Stimulated activated CD8-positive, alpha-beta memory T cell treated with anti-CD3 and anti-CD28 coated beads, Interleukin-4, amount 100 ng/mL, for 1 hour (primary cell): ENCODE measurements around the gene TMEM143.

Source experiments
- DNase-seq, 2 donors: peaks; one replicate each; pipeline ENCODE4 v3.0.0-alpha.2; 2020; ENCODE audit warnings: low read depth in 2 of 2, low spot score in 1 of 2

Gene TMEM143

DNA sequence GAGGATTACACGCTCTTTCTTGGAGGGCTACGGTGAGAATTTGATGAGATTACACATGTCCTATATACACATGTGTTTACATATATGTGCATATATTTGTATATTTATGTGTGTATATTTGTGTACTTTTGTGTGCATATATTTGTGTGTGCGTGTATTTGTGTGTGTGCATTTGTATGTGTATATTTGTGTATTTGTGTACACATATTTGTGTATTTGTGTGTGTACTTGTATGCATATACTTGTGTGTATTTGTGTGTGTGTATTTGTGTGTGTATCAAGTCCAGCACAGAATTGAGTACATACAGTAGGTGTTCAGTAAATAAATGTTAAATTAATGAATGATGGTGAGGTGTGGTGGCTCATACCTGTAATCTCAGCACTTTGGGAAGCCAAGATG is 1.8 kb downstream of the TMEM143 start:
- no peak for DNase-seq

DNA sequence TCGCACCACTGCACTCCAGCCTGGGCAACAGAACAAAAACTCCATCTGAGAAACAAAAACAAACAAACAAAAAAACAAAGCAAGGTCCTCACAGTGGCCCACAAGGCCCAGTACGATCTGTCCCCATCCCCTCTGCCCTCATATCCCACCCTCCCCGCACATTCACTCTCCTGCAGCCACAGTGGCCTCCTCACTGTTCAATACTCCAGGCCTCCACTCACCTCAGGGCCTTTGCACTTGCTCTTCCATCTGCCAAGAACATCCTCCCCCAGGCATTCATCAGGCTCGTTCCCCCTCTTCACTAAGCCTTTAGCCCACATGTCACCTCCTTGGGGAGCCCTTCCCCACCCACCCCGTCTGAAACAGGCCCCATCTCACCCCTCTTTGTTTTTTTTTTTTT is 4.6 kb downstream of the TMEM143 start:
- DNase-seq: no peak

- DNase-seq: no peak
Observed at GRCh38 chr19:48355365-48355954, 8.3 kb downstream of the TMEM143 start.

DNA sequence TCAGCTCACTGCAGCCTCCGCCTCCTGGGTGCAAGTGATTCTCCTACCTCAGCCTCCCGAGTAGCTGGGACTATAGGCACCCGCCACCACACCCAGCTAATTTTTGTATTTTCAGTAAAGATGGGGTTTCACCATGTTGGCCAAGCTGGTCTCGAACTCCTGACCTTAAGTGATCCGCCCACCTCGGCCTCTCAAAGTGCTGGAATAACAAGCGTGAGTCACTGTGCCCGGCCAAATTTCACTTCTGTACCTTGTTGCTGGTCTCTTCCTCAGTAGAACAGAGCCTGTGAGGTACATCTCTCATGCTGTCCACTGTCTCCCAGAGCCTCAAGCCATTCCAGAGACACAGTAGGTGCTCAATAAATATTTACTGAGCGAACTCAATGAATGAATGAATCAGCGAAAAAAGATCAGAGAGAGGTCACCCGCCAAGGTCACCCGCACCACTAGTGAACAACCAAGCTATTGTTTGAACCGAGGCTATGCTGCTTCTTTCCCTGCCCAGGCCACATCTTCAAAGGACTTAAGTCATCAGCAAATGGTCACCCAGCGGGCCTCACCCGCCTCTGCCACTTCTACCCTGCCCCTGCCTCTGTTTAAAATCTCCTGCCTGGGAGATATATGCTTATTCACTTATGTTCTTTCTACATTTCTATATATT is 9.3 kb downstream of the TMEM143 start:
- no peak for DNase-seq

DNA sequence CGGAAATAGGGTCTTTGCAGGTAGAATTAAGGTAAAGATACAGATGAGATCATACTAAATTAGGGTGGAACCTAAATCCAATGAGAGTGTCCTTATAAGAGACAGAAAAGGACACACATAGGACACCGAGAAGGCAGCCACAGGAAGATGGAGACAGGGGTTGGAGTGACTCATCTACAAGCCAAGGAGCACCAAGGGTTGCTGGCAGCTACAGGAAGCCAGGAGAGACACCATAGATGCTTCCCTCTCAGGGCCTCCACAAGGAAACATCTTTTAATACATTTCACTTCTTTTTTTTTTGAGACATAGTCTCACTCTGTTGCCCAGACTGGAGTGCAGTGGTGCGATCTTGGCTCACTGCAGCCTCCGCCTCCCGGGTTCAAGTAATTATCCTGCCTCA is 10.1 kb downstream of the TMEM143 start:
- DNase-seq: no peak

DNA sequence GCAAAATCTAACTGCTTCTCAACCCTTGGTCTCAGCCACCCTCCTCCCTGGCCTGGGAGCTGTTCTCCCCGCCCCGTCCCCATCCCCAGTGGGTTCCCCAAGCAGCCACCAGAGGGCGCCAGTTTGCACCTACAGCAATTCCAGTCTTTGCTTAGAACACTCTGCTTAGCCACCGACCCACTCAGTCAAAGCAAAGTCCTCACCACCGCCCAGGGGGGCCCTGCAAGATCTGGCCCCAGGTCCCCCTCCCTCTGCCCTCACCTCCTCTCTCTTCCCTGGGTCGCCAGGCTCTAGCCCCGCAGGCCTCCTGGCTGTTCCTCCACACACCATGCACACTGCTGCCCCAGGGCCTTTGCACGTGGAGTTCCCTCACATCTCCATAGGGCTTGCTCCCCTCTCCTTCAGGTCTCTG is 12.4 kb downstream of the TMEM143 start:
- peak; percentile 67 to 68 for DNase-seq

DNA sequence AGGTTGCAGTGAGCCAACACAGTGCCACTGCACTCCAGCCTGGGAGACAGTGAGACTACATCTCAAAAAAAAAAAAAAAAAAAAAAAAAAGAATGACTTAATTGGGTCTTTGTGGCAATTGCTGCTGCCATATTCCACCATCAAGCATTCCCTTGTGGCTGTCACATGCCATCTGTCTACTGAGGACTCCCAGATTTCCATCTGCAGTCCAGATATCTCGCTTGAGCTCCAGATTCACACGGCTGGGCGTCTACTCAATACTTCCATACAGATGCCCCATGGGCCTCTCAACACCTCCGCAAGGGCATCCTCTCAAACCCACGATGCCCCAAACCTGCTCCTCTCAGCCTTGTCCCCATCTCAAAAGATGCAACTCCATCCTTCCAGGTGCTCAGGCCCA is 12.9 kb downstream of the TMEM143 start:
- DNase-seq: no peak

- DNase-seq: no peak
Observed at GRCh38 chr19:48348737-48349136, 15.0 kb downstream of the TMEM143 start.

DNA sequence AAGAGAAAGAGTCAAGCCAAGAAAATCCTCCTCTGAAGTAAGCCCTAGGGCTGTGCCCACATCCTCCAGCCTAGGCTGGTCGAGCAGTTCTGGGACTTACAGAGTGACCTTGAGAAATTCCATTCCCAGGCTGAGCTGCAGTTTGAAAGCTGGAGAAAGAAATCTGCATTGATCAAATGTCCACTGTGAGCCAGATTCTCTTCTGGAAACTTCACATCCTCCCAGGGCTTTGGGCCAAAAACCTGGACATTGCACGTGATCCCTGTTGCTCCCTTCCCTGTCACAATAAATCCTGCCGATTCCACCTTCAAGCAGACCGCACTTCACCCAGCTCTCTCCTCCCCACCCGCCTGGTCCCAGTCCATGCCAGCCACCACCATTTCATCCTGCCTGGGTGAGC is 15.7 kb downstream of the TMEM143 start:
- DNase-seq: no peak

GRCh38 chr19:48346191-48346590 is 17.5 kb downstream of the TMEM143 start:
- no peak for DNase-seq

- DNase-seq: no peak
Observed at GRCh38 chr19:48344892-48345291, 18.8 kb downstream of the TMEM143 start.

- DNase-seq: no peak
Observed at GRCh38 chr19:48342841-48343540, 20.7 kb downstream of the TMEM143 start.

DNA sequence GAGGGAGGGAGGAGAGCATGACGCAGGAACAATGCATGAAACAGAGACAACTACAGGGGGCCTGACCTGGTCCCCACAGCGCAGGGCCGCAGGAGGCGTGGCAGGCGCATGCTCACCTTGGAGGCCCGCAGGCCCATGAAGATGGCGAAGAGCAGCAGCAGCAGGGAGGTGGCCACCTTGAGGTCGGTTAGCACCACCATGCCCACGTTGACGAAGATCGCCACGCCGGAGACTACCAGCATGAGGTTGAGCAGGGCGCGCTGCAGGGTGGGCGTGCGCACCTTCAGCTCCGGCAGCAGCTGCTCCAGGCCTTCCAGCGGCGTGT is 21.4 kb downstream of the TMEM143 start:
- no peak for DNase-seq

DNA sequence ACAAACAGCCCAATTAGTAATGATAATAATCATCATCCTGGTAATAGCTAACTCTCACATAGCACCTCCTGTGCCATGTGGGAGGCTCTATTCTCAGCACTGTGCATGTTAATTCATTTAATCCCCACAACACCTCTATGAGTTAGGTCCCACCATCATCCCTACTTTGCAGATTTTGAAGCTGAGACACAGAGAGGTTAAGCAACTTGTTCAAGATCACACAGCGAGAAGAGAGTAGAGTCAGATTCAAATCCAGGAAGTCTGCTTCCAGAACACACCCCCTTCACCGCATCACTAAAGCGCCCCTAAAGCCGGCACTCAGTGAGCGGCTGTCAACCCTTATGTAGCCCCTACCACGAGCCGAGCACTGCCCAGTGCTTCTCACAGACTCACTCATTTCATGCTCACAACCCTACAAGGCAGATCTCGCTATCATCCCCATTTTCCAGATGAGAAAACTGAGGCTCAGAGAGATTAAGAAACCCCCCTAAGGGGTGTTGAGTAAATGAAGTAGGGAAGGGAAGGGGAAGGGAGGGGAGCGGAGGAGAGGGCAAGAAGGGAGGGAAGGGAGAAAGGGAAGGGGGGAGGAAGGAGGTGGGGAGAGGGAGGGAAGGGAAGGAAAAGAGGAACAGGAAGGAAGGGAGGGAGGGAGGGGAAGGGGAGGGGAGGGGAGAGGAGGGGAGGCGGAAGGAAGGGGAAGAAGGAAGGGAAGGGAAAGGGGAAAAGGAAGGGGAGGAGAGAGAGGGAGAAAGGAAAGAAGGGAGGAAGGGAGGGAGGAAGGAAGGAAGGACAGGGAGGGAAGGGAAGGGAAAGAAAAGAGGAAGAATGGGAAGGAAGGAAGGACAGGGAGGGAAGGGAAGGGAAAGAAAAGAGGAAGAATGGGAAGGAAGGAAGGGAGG is 22.0 kb downstream of the TMEM143 start:
- DNase-seq: no peak

DNA sequence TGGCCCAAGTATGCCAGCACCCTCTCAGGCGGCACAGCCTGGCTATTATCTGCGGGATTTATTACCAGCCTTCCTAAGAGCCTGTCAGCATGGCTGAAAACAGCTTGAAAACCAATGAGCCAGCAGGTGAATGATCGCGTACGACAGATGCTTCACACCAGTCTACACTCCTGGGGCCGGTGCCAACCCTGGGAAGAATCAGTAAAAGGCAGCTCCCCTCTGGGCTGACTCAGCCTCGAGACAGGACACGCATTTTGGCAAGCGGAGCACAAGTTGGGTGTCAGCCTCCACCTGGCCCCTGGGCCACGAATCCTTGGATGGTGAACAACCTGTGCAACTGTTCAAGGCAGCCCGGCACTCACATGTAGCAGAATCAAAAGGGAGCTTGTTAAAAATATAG is 22.7 kb downstream of the TMEM143 start:
- DNase-seq: no peak

GRCh38 chr19:48338802-48339503 is 24.8 kb downstream of the TMEM143 start:
- no peak for DNase-seq

GRCh38 chr19:48338253-48338755 is 25.4 kb downstream of the TMEM143 start:
- DNase-seq: no peak

- peak; percentile 73 to 89 for DNase-seq
Observed at GRCh38 chr19:48333467-48334384, 30.0 kb downstream of the TMEM143 start.

DNA sequence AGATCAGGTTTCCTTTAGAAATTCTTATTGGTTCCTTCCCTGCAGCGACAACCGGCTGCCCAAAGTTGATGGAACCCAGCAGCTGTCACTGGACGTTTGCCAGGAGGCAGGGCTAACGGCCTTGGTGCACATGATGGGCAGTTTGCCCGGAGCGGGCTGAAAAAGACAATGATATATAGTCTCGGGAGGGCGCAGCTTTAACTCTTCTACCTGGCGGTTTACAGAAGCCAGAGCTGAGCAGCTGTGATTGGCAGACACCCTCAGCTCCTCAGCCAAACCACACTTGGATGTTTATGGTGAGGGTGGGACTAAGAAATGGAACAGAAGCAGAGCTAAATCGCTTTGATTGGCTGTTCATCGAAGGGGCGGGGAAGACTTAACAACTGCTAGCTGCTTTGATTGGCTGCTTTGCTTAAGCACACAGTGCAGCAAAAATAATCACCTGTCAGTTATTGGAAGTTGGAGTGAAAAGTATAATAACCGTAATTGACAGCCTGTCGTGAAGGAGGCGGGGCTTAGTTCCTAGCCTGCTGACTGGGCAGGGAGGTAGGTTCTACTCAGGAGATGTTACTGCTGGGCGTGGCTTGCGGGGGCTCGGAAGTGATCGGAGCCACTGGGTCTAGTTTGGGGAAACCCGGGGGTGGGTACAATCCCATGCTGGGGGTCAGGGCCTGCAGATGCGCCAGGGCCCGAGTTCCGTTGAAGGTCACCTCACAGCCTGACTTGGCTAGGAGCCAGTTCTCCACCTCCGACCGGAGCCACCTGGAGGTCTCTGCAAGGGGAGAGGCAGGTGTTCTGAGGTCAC is 30.9 kb downstream of the TMEM143 start:
- DNase-seq: peak; percentile 73 to 90
